ENCODE measurements around the gene FAM200C. TPM values are rescaled to one million over a fixed set of nuclear protein-coding genes. Genes with fewer than 3 reads are reported as not detected.

Gene FAM200C
- total RNA-seq, 1 donor from 2014 or later, result 4.2 TPM

DNA sequence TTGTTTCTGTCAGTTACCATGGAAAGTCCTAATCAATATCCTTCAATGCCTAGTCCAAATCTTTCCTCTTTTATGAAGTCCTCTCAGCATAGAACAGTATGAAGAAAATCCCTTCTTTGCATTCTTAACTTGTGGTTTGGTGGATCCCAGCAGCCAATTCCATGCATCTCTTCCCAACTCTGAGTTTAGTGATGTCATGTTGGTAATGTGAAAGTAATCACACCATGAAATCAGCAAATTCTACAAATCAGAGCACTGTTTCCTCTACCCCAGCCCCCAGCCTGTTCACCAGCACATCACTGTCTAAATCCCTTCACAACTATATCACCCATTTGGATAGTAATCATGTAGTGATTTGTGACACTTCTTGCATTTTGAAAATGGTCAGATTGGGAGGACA lies 24.7 kb downstream of the FAM200C start:
- intact Hi-C loops (cut with DNase I), result no loop called here
- ATAC-seq, result no peak
- no peak for DNase-seq (ENCODE audit: missing footprints)

- ATAC-seq, result no peak
- intact Hi-C loops (cut with DNase I), result no loop called here
- no peak for DNase-seq (ENCODE audit: missing footprints)
These were observed 28.6 kb downstream of the FAM200C start for GRCh38 chr5:160371294-160371693.

- intact Hi-C loops (cut with DNase I), result no loop called here
- ATAC-seq (no peak), DNase-seq (ENCODE audit: missing footprints) (no peak)
These were observed 29.2 kb downstream of the FAM200C start for GRCh38 chr5:160370713-160371034.

DNA sequence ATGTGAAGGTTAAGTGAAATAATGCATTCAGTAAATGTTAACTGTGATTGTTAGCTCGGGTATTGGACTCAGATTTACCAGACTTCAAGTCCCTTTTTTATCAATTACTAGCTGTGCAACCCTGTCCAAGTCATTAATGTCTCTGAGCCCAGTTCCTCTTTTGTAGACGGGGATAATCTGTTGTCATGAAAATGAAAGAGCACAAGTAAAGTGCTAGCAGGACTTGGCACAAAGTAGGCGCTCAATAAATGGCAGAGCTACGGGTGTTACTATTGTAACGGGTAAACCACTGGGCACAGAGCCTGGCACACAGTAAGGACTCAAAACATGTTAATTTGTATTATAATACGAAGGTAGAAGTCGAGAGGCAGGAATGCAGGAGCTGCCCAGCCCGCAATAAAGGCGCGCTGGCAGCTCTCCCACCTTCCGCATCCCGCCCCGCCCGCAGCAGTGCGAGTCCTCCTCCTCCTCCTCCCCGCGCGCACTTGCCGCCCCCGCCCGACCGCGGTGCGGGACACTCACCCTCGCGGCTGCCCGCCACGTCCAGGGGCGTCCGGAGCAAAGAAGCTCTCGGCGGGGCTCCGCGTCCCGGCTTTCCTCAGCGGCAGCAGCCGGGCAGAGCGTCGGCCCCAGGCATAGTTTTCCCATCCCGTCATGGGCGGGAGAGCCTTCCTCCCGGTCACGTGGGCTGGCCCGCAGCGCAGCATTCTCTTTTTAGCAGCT lies 29.7 kb downstream of the FAM200C start, which contains the start of gene C1QTNF2:
Gene C1QTNF2, minus strand, starts transcription at position 637 of the 723 bp plus-strand sequence. CDS start 15,615 bp downstream, outside the sequence.
- intact Hi-C loops (cut with DNase I), result no loop called here
- DNase-seq (ENCODE audit: missing footprints) (peak; percentile 79), ATAC-seq (peak; percentile 83)

- DNase-seq (ENCODE audit: missing footprints) (no peak), ATAC-seq (no peak)
These were observed 32.0 kb downstream of the FAM200C start for GRCh38 chr5:160367885-160368284.

GRCh38 chr5:160367261-160367660 lies 32.6 kb downstream of the FAM200C start:
- no peak for ATAC-seq
- DNase-seq (ENCODE audit: missing footprints), result no peak
- intact Hi-C loops (cut with DNase I), result no loop called here

More at GRCh38 chr5:160367885-160368284, 32.0 kb downstream of the FAM200C start:
- intact Hi-C loops (cut with DNase I), result no loop called here

GRCh38 chr5:160366230-160366629 lies 33.6 kb downstream of the FAM200C start:
- DNase-seq (ENCODE audit: missing footprints) (no peak), ATAC-seq (no peak)
- intact Hi-C loops (cut with DNase I), result no loop called here

GRCh38 chr5:160363660-160364395 lies 36.0 kb downstream of the FAM200C start:
- intact Hi-C loops (cut with DNase I), result no loop called here
- ATAC-seq, result no peak

DNA sequence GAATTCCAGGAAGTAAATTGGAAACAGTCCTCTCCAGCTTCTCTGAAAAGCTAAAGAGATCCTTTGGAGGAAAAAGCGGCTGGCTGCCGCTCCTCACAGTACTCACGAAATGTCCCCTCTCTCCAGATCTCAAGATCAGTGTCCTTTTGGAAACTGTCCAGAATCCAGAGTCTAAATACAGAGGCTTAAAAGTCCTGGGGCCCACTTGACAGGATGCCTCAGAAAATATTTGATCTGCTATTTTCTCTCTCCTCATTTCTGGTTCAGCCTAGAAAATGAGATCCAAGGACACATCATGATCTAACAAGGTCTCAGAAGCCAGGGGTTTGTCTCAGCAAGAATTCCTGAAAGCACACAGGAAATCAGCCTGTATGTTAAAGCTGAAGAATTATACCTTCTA lies 36.6 kb downstream of the FAM200C start:
- peak; percentile 35 for ATAC-seq
- intact Hi-C loops (cut with DNase I), result no loop called here
- no peak for DNase-seq (ENCODE audit: missing footprints)

More at GRCh38 chr5:160363660-160364395, 36.0 kb downstream of the FAM200C start:
- DNase-seq (ENCODE audit: missing footprints), result no peak

- intact Hi-C loops (cut with DNase I), result no loop called here
- ATAC-seq (no peak), DNase-seq (ENCODE audit: missing footprints) (no peak)
These were observed 38.1 kb downstream of the FAM200C start for GRCh38 chr5:160361624-160362228.

GRCh38 chr5:160360310-160360709 lies 39.5 kb downstream of the FAM200C start:
- intact Hi-C loops (cut with DNase I), result no loop called here
- no peak for DNase-seq (ENCODE audit: missing footprints)
- ATAC-seq, result no peak

GRCh38 chr5:160359816-160360215 lies 40.0 kb downstream of the FAM200C start:
- DNase-seq (ENCODE audit: missing footprints) (no peak), ATAC-seq (no peak)
- intact Hi-C loops (cut with DNase I), result no loop called here

DNA sequence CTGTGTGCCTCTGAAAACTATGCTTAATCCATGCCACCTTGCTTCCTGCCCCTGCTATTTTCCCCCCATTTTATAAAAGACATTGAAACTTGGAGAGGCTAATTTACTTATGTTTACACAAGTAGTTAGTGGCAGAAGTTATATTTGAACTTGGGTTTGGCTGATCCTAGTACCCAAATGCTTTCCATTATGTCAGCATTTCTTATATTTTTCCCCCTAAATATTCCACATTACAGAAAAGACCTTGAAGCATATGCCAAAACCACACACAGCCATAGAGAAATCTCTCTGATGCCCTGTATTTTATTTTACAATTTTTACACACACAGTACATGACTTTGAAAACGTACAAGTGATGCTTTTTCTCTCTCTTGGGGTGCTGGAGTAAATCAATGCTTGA lies 40.6 kb downstream of the FAM200C start:
- ATAC-seq (no peak), DNase-seq (ENCODE audit: missing footprints) (no peak)
- intact Hi-C loops (cut with DNase I), result no loop called here

- DNase-seq (ENCODE audit: missing footprints) (no peak), ATAC-seq (peak; percentile 73)
- intact Hi-C loops (cut with DNase I), result no loop called here
These were observed 41.9 kb downstream of the FAM200C start for GRCh38 chr5:160357861-160358411.

GRCh38 chr5:160357394-160357793 lies 42.5 kb downstream of the FAM200C start:
- no peak for DNase-seq (ENCODE audit: missing footprints)
- intact Hi-C loops (cut with DNase I), result no loop called here
- peak; percentile 11 for ATAC-seq

- ATAC-seq (no peak), DNase-seq (ENCODE audit: missing footprints) (no peak)
- intact Hi-C loops (cut with DNase I), result no loop called here
These were observed 43.1 kb downstream of the FAM200C start for GRCh38 chr5:160356550-160357347.

DNA sequence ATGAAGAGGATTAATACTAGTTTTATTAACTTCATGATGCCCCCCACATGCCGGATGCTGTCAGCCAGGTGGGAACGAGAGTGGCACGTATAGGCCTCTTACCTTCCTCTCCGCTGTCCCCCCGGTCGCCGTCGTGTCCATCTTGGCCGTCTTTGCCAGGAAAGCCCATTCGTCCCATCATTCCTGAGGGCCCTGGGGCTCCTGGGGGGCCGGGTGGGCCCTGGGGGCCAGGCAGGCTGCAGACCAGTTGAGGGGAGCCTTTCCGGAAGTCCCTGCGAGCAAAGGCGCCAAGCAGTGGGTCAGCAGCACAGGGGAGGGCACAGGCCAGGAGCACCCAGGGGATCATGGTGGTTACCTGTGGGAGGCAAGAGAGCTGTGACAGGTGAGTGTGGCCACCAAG lies 45.2 kb downstream of the FAM200C start:
- intact Hi-C loops (cut with DNase I), result no loop called here
- DNase-seq (ENCODE audit: missing footprints) (no peak), ATAC-seq (no peak)

DNA sequence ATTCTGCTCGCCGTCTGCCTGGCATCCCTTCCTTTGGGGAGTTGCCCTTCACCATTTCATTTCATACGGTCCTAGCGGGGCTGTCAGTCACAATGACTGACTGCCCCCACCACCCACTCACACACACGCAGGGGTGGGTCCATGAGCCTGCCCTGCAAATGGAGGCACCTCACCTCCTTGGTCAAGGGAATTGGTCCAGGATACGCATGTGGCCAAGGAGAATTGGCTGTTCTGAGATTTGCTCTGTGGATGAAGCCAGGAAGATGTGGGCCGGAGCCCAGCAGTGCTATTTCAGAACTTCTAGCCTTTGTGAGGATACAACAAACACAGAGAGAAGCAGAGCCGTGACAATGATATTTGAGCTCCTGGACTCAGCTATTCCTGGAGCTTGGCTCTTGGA lies 46.5 kb downstream of the FAM200C start:
- ATAC-seq (peak; percentile 68), DNase-seq (ENCODE audit: missing footprints) (no peak)
- intact Hi-C loops (cut with DNase I), result no loop called here

GRCh38 chr5:160352308-160352707 lies 47.5 kb downstream of the FAM200C start:
- DNase-seq (ENCODE audit: missing footprints) (no peak), ATAC-seq (no peak)
- intact Hi-C loops (cut with DNase I), result no loop called here
